Fibroblast of gingiva (primary cell): ENCODE data around the gene TMPRSS9.

Experiments
- DNase-seq: peaks from one replicate; pipeline ENCODE4 v3.0.0-alpha.2; 2011; ENCODE audit warnings: low read depth

TMPRSS9 gene

DNA sequence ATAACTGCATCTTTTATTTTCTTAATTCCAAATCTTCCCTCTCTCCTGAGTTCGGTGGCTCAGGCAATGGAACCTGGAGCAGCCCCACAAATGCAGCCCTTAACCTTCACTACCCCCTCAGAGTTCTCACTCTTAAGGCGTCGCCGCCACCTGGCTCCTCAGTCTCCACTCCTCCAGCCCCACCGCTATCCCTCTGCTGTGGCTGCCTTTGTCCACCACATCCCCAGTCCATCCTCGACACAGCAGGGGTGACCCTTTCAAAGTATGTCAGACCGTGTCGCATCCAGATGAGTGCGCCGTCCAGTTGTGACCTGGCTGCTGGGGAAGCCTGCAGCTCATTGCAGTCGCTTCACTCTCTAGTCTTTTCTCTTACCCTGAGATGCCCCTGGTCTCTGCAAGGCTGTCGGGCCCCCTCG lies 30.6 kb upstream of the TMPRSS9 start:
- DNase-seq: no peak

DNA sequence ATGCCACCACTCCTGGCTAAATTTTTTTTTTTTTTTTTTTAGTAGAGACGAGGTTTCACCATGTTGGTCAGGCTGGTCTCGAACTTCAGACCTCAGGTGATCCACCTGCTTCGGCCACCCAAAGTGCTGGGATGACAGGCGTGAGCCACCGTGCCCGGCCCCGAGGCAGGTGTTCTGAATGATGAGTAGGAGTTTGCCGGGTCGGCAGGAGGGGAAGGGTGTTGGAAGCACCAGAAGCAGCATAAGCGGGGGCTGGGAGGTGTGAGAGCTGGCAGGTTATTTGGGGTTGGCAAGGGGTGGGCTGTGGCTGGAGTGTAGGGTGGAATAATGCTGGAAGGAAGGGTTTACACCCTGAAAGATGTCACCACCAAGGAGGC lies 29.8 kb upstream of the TMPRSS9 start:
- no peak for DNase-seq

DNA sequence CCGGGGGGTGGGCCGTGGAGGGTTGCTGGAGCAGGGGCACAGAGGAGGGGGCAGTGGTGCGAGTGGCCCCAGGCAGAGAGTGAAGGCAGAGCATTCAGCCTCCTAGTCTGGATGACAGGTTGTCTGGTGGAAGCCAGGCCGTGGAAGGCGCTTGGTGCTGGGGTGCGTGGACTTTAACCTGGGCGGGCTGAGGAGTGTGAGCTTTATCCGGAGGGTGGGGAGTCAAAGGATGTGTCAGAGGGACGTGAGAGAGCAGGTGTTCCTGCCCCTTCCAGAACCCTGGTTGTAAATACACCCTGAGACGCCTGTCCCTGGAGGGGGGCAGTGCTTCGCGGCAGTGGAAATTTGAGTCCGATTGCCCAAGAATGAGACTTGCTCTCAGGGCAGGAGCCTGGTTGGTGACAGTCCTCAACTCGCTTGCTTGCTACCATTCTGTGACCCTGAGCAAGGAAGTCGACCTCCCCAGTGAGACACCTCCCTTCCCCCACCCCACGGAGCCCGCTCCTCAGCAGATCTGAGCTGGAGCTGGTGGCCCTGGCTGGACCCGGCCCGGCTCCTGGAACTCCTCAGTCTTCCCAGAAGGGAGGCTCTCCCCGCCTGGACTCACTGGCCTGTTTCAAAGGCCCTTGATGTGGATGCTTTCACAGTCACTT lies 29.3 kb upstream of the TMPRSS9 start:
- no peak for DNase-seq

DNA sequence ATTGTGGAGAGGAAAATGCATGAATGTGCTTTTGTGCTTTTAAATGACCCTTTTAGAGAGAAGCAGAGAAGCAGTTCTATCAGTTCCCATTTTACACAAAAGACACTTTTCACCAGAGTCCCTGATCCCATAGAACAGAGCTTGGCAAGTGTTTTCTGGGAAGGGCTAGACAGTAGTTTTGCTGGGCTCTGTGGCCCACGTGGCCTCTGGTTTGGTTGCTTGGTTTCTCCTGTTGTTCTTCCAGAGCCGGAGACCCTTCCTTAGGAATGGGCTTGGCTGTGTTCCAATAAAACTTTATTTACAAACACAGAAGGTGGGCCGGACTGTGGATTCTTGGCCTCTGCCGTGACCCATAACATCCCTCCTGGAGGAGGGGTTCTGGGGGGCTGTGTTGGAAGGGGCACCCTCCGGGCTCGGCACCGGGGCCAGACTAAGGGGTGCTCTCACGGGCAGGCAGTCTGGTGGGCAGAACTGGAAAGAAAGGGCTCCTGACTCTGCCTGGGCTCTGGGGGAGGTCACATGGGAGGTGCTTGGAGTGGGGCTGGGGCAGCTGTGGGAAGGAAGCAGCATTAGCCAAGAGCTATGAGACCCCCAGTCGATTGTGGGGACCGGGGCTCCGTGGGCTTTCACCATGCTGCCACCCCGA lies 28.3 kb upstream of the TMPRSS9 start:
- DNase-seq: no peak

DNA sequence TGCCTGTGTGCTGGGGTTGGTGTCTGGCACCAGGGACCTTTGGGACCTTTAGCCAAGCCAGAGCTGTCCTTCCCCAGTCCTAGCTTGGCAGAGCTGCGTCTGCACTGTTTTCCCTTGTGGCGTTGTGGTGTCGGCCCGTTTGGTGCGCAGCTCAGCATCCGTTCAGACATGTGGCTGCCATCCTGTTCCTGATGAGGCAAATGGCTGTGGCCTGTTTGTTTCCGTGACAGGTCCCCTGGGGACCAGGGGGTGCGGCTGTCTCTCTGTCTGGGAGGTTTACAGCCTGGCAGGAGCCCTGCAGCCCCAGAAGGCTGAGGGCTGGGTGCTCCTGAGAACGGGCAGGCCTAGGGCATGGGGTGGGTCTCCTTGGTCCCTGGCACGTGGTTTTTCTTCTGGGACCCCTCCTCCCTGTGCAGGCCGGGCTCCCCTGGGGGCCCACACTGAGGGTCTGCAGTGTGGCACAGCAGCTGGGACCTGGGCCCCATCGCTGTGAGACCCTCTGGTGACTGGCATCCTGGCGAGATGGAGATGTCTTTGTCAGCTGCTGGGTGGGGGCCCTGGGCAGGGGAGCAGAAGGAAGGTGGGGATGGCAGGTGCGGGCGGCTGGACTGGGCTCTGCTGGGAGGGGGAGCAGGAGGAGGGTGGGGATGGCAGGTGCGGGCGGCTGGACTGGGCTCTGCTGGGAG lies 27.6 kb upstream of the TMPRSS9 start:
- DNase-seq: no peak

DNA sequence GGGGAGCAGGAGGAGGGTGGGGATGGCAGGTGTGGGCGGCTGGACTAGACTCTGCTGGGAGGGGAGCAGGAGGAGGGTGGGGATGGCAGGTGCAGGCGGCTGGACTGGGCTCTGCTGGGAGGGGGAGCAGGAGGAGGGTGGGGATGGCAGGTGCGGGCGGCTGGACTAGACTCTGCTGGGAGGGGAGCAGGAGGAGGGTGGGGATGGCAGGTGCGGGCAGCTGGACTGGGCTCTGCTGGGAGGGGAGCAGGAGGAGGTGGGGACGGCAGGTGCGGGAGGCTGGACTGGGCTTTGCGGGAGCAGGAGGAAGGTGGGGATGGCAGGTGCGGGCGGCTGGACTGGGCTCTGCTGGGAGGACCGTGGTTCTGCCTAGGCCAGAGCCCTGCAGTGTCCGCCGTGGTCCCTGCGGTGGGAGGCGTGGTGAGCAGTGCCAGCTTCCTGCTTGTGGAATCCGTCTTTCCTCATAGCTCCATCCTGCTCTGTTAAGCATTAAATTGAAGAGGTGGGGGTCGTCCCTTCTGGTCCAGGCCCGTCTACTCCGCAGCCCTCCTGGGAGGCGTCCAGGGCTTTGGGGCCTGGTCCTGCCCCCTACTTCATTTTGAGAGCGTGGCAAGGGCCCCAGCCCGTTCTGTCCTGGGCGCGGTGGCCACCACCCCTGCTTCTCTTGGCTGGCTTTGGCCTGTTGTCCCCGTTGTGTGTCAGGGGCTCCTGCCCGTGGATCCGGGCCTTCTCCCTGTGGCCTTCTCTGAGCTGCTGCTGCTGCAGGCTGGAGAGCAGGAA lies 26.8 kb upstream of the TMPRSS9 start:
- no peak for DNase-seq

DNA sequence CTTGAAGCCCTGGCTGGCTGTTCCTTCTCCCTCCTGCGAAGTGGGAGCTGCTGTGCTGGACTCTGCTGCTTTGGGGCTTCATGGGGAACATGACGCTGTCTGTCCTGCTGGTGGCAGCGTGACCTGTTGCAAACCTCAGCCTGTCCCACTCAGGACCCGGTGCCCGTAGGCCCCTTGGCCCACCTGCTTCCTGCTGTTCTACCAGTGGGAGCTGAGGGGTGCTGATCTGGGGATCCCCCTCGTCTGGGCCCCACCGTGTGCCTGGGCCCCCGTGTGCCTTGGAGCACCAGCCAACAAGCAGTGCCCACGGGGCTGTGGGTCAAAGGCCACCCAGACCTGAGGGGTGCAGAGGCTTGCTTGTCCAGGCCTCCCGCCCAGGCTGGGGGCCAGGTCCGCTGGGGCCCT lies 26.3 kb upstream of the TMPRSS9 start:
- DNase-seq: no peak

DNA sequence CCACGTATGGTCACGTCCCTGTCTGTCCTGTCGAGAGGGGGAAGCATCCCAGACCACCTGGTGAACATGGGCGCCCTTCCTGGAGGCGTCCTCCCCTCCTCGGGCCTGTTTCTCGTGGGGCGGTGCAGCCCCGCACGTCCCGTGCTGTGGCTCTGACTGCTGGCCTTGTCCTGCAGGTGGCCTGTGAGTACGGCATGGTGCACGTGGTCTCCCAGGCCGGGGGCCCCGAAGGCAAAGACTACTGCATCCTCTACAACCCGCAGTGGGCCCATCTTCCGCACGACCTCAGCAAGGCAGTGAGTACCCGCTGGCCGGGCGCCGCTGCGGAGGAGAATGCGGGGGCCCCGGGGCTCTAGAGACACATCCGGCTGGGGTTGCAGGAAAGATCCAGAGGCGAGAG lies 25.6 kb upstream of the TMPRSS9 start:
- no peak for DNase-seq

DNA sequence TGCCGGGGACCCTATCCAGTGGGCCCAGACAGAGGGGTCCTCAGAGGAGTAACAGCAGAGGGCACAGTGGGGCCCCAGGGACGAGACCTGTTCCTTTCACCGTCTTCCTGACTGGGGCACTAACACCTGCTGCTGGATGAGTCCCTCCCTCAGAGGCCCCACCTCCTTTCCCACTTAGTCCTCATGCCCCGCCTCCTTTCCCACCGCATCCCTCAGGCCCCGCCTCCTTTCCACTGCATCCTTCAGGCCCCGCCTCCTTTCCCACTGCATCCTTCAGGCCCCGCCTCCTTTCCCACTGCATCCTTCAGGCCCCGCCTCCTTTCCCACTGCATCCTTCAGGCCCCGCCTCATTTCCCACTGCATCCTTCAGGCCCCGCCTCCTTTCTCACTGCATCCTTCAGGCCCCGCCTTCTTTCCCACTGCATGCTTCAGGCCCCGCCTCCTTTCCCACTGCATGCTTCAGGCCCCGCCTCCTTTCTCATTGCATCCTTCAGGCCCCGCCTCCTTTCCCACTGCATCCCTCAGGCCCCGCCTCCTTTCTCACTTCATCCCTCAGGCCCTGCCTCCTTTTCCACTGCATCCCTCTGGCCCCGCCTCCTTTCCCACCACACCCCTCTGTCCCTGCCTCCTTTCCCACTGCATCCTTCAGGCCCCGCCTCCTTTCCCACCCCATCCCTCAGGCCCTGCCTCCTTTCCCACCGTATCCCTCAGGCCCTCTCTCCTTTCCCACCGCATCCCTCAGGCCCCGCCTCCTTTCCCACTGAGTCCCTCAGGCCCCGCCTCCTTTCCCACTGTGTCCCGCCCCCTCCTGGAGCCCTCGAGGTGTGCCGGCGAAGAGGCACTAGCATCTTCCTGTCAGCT lies 24.8 kb upstream of the TMPRSS9 start:
- no peak for DNase-seq

DNA sequence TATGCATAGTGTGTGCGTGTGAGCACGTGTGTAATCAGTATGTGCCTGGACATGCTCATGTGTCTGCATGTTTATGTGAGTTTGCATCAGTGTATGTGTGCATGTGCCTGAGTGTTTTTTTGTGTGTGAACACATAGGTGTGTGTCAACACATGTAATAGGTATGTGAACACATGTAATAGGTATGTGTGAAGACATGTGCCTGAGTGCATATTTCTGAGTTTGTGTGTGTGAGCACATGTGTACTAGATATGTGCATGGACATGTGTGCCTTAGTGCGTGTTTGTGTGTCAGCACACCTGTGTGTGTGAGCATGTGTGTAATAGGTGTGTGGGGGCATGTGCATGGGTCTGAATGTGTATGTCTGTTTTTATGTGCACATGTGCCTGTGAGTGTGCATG lies 24.2 kb upstream of the TMPRSS9 start:
- no peak for DNase-seq

DNA sequence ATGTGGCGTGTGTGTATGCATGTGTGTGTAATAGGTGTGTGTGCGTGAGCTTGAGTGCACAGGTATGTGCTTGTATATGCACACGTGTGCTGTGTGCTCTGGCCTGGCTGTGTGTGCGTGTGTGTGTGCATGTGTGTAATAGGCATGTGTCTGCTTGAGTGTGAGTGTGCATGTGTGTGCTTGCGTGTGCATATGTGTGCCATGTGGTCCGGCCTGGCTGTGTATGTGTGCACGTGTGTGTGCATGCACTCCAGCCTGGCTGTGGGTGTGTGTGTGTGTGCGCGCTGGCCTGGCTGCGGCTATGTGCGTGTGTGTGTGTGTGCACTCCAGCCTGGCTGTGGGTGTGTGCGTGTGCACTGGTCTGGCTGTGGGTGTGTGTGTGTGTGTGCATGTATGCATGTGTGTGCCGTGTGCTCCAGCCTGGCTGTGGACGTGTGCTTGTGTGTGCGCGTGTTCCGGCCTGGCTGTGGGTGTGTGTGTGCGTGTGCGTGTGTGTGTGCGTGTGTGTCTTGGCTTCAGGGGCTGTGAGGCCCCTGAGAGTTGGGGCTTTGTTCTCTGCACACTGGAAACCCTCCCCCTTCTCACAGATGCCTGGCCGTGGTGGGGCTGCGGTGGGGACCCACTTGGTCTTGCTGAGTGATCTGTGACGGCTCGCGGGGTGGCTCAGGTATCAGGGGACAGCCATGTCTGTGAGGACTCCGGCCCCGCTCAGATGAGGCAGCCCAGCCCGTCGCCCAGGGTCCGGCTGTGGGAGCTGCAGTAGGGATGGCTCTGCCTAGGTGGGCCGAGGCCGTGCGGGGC lies 23.3 kb upstream of the TMPRSS9 start:
- no peak for DNase-seq

DNA sequence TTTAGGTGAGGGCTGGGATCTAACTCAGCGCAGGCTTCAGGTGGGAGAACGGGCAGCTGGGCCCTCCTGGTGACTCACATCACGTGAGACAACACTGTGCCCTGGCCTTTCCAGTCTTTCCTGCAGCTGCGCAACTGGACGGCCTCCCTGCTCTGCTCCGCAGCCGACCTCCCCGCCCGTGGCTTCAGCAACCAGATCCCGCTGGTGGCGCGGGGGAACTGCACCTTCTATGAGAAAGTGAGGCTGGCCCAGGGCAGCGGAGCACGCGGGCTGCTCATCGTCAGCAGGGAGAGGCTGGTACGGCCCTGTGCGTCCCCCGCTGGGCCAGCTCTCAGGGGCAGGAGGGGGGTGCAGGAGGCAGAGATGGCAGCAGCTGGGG lies 22.7 kb upstream of the TMPRSS9 start:
- peak; percentile 10 for DNase-seq

DNA sequence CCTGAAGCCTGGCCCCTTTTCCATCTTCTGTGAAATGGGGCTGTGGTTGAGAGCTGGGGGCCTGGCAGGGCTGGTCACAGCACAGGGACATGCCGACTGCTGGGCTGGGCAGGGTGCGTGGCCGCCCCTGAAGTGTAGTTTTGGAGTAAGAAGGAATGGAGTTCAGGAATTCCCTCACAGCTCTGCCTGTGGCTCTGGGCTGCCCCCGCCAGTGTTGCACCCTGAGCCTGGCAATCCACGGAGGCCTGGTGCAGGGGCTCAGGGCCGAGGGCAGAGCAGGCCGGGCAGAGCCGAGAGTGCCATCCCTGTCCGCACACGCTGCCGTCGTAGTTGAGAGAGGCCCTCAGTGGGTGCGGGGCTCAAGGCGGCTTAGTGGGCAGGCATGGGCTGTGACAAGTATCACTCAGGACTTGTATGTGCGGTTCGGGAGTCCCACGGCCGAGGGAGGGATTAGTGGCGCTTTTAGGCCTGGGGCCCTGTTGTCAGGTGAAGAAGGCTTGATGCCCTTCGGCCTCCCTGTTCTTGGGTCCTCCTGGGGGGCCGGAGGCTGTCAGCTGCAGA lies 21.9 kb upstream of the TMPRSS9 start:
- DNase-seq: no peak

DNA sequence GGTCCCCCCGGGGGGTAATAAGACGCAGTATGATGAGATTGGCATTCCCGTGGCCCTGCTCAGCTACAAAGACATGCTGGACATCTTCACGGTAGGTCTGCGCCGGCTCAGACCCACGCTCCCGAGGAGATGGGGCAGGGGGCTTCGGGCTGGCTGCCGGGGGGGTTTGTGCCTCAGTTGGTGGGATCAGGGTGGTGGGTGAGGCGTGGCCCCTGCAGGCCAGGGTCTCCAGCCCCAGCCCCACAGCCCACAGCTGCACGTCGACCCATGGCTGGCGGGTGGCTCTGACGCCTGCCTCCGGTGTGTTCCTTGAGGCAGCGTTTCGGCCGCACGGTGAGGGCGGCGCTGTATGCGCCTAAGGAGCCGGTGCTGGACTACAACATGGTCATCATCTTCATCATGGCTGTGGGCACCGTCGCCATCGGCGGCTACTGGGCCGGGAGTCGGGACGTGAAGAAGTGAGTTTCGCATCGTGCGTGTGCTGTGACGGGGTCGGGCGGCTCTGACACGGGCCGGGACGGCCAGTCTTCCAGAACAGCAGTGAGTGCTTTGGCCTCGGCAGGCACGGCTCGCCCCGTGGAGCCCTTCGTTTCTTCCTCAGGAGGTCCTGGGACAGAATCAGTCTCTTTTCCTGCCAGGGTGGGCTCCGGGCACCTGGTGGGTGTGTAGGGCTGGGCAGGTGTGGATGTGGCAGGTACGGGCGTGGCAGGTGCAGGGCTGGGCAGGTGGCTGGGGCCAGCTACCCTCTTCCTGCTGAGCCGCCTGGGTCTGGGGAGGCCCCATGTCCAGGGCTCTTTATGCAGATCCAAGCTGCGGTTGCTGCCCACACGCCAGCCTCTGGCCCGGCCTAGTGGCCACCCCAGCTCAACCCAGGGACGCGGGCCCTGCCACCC lies 21.1 kb upstream of the TMPRSS9 start:
- no peak for DNase-seq

DNA sequence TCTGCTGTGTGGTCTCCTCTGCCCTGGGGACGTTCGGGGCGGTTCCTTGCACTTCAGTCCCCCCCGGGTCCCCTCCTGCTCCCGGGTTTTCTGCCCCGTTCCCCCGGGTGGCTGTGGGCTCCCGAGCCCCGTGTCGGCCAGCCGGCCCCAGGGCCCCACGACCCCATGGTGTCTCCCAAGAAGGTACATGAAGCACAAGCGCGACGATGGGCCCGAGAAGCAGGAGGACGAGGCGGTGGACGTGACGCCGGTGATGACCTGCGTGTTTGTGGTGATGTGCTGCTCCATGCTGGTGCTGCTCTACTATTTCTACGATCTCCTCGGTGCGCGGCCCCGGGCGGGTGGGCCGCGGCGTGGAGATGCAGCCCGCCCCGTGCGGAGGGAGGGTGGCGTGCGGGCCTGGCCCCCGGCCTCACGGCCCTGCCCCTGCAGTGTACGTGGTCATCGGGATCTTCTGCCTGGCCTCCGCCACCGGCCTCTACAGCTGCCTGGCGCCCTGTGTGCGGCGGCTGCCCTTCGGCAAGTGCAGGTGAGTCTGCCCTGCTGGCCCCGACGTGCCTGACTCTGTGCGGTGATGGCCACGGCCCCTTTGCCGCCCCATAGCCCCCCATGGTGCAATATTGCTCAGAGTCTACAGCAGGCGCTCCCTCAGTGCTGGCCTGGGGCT lies 20.3 kb upstream of the TMPRSS9 start:
- no peak for DNase-seq

DNA sequence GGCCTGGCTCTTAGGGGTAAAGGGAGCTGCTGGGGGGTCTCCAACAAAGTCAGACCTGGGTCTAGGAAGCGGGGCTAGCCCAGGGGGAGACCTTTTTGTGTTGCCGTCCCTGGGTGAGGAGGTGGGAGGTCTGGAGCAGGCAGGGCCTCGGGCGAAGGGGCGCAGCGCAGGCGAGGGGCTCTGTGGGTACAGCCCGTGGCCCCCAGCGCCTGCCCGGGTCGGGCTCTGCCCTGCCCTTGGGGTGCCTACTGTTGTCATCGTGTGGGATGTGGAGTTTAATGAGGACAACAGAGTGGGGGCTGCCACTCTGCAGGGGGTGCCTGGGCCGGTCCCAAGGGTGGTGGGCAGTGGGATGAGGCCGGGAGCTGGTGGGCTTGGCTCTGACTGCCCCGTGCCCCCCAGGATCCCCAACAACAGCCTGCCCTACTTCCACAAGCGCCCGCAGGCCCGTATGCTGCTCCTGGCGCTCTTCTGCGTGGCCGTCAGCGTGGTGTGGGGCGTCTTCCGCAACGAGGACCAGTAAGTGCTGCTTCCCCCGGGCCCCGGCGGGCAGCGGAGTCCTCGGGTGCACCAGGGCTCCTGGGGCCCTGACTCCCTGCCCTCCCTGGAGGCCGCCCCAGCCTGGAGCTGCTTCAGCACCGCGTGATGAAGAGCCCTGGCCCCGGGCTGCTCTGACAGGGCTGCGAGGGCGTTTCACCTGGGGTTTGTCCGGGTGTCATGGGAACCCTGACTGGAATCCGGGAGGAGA lies 19.4 kb upstream of the TMPRSS9 start:
- no peak for DNase-seq

DNA sequence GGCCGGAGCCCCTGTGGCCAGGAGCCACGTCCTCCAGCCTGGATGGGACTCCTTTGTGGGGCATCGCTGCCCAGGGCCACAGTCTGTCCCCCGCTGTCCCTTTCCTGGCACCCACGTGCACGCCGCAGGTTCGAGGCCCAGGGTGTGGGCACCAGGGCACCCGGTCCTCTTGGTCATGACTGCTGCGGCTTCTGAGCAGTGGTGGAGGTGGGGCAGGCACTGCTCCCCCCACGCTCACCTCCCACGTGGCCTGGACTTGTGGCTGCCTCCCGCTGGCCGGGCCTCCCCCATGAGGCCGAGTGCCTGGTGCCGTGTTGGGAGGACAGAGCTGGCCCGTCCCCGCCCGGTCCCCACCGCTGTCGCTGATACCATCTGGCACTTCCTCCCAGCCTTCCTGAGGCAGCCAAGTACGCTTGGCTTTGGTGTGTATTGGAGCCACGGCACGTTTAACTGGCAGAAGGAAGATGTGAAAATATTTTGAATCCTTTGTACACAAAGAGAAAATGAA lies 18.8 kb upstream of the TMPRSS9 start:
- DNase-seq: no peak

DNA sequence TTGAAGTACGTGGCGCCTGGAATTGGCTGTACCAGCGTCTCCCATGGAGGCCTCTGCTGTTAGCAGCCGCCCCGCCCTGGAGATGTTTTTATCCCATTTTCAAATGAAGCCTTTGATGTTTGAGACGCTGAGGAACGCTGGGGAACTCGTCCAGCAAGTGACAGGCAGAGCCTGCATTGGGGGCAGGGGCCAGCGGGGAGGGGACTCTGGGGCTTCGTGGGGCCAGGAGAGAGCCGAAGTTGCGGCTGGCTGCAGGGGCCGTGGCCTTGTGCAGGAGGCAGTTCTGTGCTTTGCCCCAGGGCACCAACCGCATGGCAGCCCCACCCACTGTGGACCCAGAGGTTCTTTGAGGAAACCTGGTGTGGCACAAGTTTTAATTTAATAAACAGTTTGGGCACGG lies 18.1 kb upstream of the TMPRSS9 start:
- DNase-seq: no peak
